NCI-H460 (cell line): ENCODE results near the gene STN1. TPM values are rescaled to one million over a fixed set of nuclear protein-coding genes. Genes with fewer than 3 reads are reported as not detected.
"Not testable (repeated sequence)": the region's sequence is repeated elsewhere in the genome, so short reads cannot be mapped to it uniquely, and the experiment has no call there.

Experiments
- DNase-seq: peaks from one replicate; pipeline ENCODE4 v3.0.0-alpha.2; 2016; ENCODE audit warnings: low read depth; ENCODE audit errors: extremely low read depth
- total RNA-seq: library from RNA; depleted of rRNA; stranded (reverse); fragments of >200 nt; shearing (Covaris generic); gene quantifications from 2 replicates; pipeline ENCODE4 v1.2.3, GENCODE V29; 2014

STN1 gene
- total RNA-seq, 1 experiment from 2014 or later = 27.6 TPM

- no peak for DNase-seq
Observed at GRCh38 chr10:103847909-103848468, 70.0 kb downstream of the STN1 start.

GRCh38 chr10:103847346-103847745 is 70.6 kb downstream of the STN1 start:
- no peak for DNase-seq

- no peak for DNase-seq
Observed at GRCh38 chr10:103845972-103846371, 72.0 kb downstream of the STN1 start.

- not testable (repeated sequence) for DNase-seq
Observed at GRCh38 chr10:103845346-103845745, 72.6 kb downstream of the STN1 start.

- no peak for DNase-seq
Observed at GRCh38 chr10:103843854-103844570, 74.0 kb downstream of the STN1 start.

- no peak for DNase-seq
Observed at GRCh38 chr10:103843045-103843444, 74.9 kb downstream of the STN1 start.

GRCh38 chr10:103842605-103843004 is 75.4 kb downstream of the STN1 start:
- DNase-seq = no peak

GRCh38 chr10:103841519-103841918 is 76.5 kb downstream of the STN1 start:
- no peak for DNase-seq

GRCh38 chr10:103840740-103841070 is 77.3 kb downstream of the STN1 start:
- DNase-seq = no peak

- DNase-seq = no peak
Observed at GRCh38 chr10:103839872-103840739, 77.9 kb downstream of the STN1 start.

- DNase-seq = no peak
Observed at GRCh38 chr10:103839519-103839871, 78.5 kb downstream of the STN1 start.

GRCh38 chr10:103838862-103839518 is 79.0 kb downstream of the STN1 start:
- no peak for DNase-seq

GRCh38 chr10:103838070-103838395 is 80.0 kb downstream of the STN1 start:
- DNase-seq = no peak

GRCh38 chr10:103837370-103838069 is 80.5 kb downstream of the STN1 start:
- DNase-seq = no peak

GRCh38 chr10:103836861-103837260 is 81.1 kb downstream of the STN1 start:
- no peak for DNase-seq

- DNase-seq = no peak
Observed at GRCh38 chr10:103836273-103836672, 81.7 kb downstream of the STN1 start.

GRCh38 chr10:103835096-103836050 is 82.6 kb downstream of the STN1 start:
- DNase-seq = no peak

- no peak for DNase-seq
Observed at GRCh38 chr10:103834436-103835095, 83.4 kb downstream of the STN1 start.

GRCh38 chr10:103833731-103834365 is 84.1 kb downstream of the STN1 start:
- DNase-seq = no peak
